A549 (cell line): ENCODE measurements around the gene OSBPL9. TPM values are rescaled to one million over a fixed set of nuclear protein-coding genes. Genes with fewer than 3 reads are reported as not detected.
A peak's percentile ranks its signal among the peaks of the same experiment; 100 is the strongest.

Experiments
- ATAC-seq, 2 experiments: fragments of 200-7000 bp in 1 of 2; fragments of >200 bp in 1 of 2; cut with Nextera tagmentation in 1 of 2; cut with Tn5 transposase in 1 of 2; 3 replicates each; pipeline versions ENCODE4 v1.8.0 to v1.9.1; 2018 to 2020; ENCODE audit warnings: mild to moderate bottlenecking in 1 of 2, moderate library complexity in 1 of 2
- CTCF ChIA-PET: fragments of 300-600 bp; sonication (Branson Sonifier 250); formaldehyde crosslinking; extraction: SDS; loops from one replicate; lab custom pipeline; 2021; ENCODE audit warnings: antibody characterized with exemption, inconsistent platforms; lab: Yijun Ruan, JAX
- POLR2A ChIA-PET: fragments of 350-600 bp; formaldehyde crosslinking; extraction: SDS; loops from one replicate; lab custom pipeline; 2021; ENCODE audit warnings: antibody characterized with exemption, inconsistent platforms; lab: Yijun Ruan, JAX
- DNase-seq, 2 experiments: peaks; one replicate each; pipeline versions ENCODE4 v3.0.0 to v3.0.0-alpha.2; 2011 to 2016; ENCODE audit warnings: low read depth in 1 of 2, low spot score in 1 of 2
- FAIRE-seq: peaks from 2 replicates; lab custom pipeline; 2011; peaks lifted over from hg19 to GRCh38; lab: Jason Lieb, UNC
- H3K27ac ChIP-seq, 2 experiments: fragments of >200 bp; sonication (Bioruptor Twin); formaldehyde crosslinking; 3 replicates each; pipeline ENCODE4 v1.5.1; 2016 to 2017
- H3K4me1 ChIP-seq: fragments of >200 bp; sonication (Bioruptor Twin); formaldehyde crosslinking; 3 replicates; pipeline ENCODE4 v1.6.1; 2016
- H3K4me2 ChIP-seq: fragments of >200 bp; sonication (Bioruptor Twin); formaldehyde crosslinking; 3 replicates; pipeline ENCODE4 v1.6.1; 2016
- H3K4me3 ChIP-seq: fragments of >200 bp; sonication (Bioruptor Twin); formaldehyde crosslinking; 3 replicates; pipeline ENCODE4 v1.5.1; 2016
- H3K9me3 ChIP-seq: fragments of >200 bp; sonication (Bioruptor Twin); formaldehyde crosslinking; 3 replicates; pipeline ENCODE4 v1.6.1; 2016
- CHD4 ChIP-seq: fragments of 200-600 bp; sonication (generic); IDR thresholded peaks from 2 replicates; pipeline ENCODE4 v1.6.1; 2016; ENCODE audit warnings: antibody characterized with exemption, mild to moderate bottlenecking, borderline replicate concordance
- EHF ChIP-seq: fragments of 250-450 bp; sonication (Bioruptor Pico); IDR thresholded peaks from 2 replicates; pipeline ENCODE4 v1.5.0; 2020; ENCODE audit warnings: mild to moderate bottlenecking
- ESRRA ChIP-seq: fragments of 150-350 bp; IDR thresholded peaks from 2 replicates; pipeline ENCODE4 v1.6.1; 2014; ENCODE audit warnings: mild to moderate bottlenecking, low read length, borderline replicate concordance
- FOSB ChIP-seq: fragments of 250-450 bp; sonication (Bioruptor Pico); IDR thresholded peaks from 2 replicates; pipeline ENCODE4 v1.5.0; 2020; ENCODE audit warnings: mild to moderate bottlenecking, moderate library complexity
- HEYL ChIP-seq: fragments of 250-450 bp; sonication (Bioruptor Pico); IDR thresholded peaks from 2 replicates; pipeline ENCODE4 v1.8.0; 2021; ENCODE audit warnings: mild to moderate bottlenecking, moderate library complexity
- HOXA7 ChIP-seq: fragments of 250-450 bp; sonication (Bioruptor Pico); IDR thresholded peaks from 2 replicates; pipeline ENCODE4 v1.5.0; 2020; ENCODE audit warnings: mild to moderate bottlenecking, moderate library complexity
- HOXB5 ChIP-seq: fragments of 250-450 bp; sonication (Bioruptor Pico); IDR thresholded peaks from 2 replicates; pipeline ENCODE4 v1.5.0; 2020; ENCODE audit warnings: mild to moderate bottlenecking, moderate library complexity
- JUNB ChIP-seq: fragments of >200 bp; sonication (Bioruptor Twin); formaldehyde crosslinking; IDR thresholded peaks from 2 replicates; pipeline ENCODE4 v1.6.1; 2016
- KDM5A ChIP-seq: fragments of 200-600 bp; sonication (generic); IDR thresholded peaks from 2 replicates; pipeline ENCODE4 v1.6.1; 2016; ENCODE audit warnings: antibody characterized with exemption, mild to moderate bottlenecking
- MYC ChIP-seq: IDR thresholded peaks from 2 replicates; pipeline ENCODE4 v1.6.1; 2012; ENCODE audit warnings: mild to moderate bottlenecking, inconsistent platforms, low read length, improper control_type of control experiment, borderline replicate concordance
- NPAS2 ChIP-seq: fragments of 250-450 bp; sonication (Bioruptor Pico); IDR thresholded peaks from 2 replicates; pipeline ENCODE4 v1.8.0; 2022; ENCODE audit warnings: mild to moderate bottlenecking, moderate library complexity, borderline replicate concordance
- POLR2AphosphoS2 ChIP-seq: conservative IDR thresholded peaks from 2 replicates; pipeline ENCODE4 v1.6.1; 2012; ENCODE audit warnings: low read length, improper control_type of control experiment, inconsistent platforms
- RARB ChIP-seq: fragments of 250-450 bp; sonication (Bioruptor Pico); IDR thresholded peaks from 2 replicates; pipeline ENCODE4 v1.8.0; 2021; ENCODE audit warnings: mild to moderate bottlenecking, moderate library complexity
- SMC3 ChIP-seq: fragments of >200 bp; sonication (Bioruptor Twin); formaldehyde crosslinking; IDR thresholded peaks from 3 replicates; pipeline ENCODE4 v1.6.1; 2018; ENCODE audit warnings: inconsistent platforms
- SREBF2 ChIP-seq: fragments of 450-650 bp; IDR thresholded peaks from 2 replicates; pipeline ENCODE4 v1.6.1; 2014; ENCODE audit warnings: mild to moderate bottlenecking, moderate library complexity
- TFCP2L1 ChIP-seq: fragments of 250-450 bp; sonication (Bioruptor Pico); IDR thresholded peaks from 2 replicates; pipeline ENCODE4 v1.5.0; 2021; ENCODE audit warnings: mild to moderate bottlenecking
- ZC3H11A ChIP-seq: fragments of 450-650 bp; IDR thresholded peaks from 2 replicates; pipeline ENCODE4 v1.6.1; 2014; ENCODE audit warnings: antibody characterized with exemption, mild to moderate bottlenecking
- ZNF302 ChIP-seq: fragments of 250-450 bp; sonication (Bioruptor Pico); IDR thresholded peaks from 2 replicates; pipeline ENCODE4 v1.9.0; 2021; ENCODE audit warnings: inconsistent platforms, mild to moderate bottlenecking, moderate library complexity
- WGBS: methylation state at CpG from one replicate; pipeline ENCODE4 v1.1.6; 2017; ENCODE audit errors: missing lambda C conversion rate; 5-methylcytosine and 5-hydroxymethylcytosine counted together
- polyA plus RNA-seq, 4 experiments: library from polyadenylated mRNA; depleted of rRNA in 3 of 4; stranded (reverse); fragments of >200 nt; fragmentation: RNase III in 1 of 4; extraction: RNeasy Plus Mini Kit Qiagen cat#74134 plus additional on column Dnase treatment in 1 of 4; gene quantifications; 2 replicates in 3 of 4; 3 replicates in 1 of 4; pipeline ENCODE4 v1.2.3, GENCODE V29; 2011 to 2017
- TF ChIP-seq, protein P1 (sequence below): fragments of 200-600 bp; sonication (generic); IDR thresholded peaks from 2 replicates; pipeline ENCODE4 v1.6.1; 2016; ENCODE audit warnings: antibody characterized with exemption, mild to moderate bottlenecking, moderate library complexity
- TF ChIP-seq, protein P2 (sequence below): fragments of 450-650 bp; IDR thresholded peaks from 2 replicates; pipeline ENCODE4 v1.6.1; 2014; ENCODE audit warnings: antibody characterized with exemption
- TF ChIP-seq, protein P3 (sequence below): fragments of 250-450 bp; sonication (Bioruptor Pico); IDR thresholded peaks from 2 replicates; pipeline ENCODE4 v1.5.0; 2020; ENCODE audit warnings: low read depth, mild to moderate bottlenecking, moderate library complexity

The OSBPL9 gene
- polyA plus RNA-seq, 2 of the 4 experiments (the other 2 are of a cell fraction) = 52.6 to 93.7 TPM

DNA sequence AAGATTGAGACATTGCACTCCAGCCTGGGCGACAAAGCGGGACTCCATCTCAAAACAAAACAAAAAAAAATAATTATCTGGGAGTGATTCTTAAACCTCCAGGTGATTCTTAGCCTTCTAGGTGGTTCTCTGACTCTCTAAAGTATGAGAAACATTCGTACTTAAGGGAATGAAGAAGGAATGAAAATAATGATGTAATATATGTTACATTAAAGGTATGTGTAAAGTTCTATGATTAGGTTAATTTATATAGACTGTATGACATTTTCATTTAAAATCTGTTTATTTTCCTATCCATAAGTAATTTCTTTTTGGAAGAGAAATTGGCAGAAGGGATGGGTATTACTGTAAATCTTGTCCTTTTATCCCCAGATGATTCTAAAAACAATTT lies 34.7 kb downstream of the OSBPL9 start:
- Histone ChIP-seq H3K4me2 (0 out of 3 replicates have a peak overlapping the region, but pooled peaks have one; percentile 17), H3K27ac (no peak overlapping the region), H3K4me3 (no peak overlapping the region), H3K4me1 (peaks cover 63% of the 10 kb centered on the region), H3K9me3 (no peaks in the 10 kb centered on the region)
- no peak for FAIRE-seq
- WGBS = 50% methylated on average over 3 of the region's 3 CpGs
- ChIA-PET CTCF (no interaction called here), POLR2A (no interaction called here)
- no peak for DNase-seq
- TF ChIP-seq HEYL (CRISPR knock-in tag) = no peak
- TF ChIP-seq MYC = no peak
- TF ChIP-seq POLR2AphosphoS2 = no peak
- no peak for TF ChIP-seq ZC3H11A
- TF ChIP-seq, protein P1, sequence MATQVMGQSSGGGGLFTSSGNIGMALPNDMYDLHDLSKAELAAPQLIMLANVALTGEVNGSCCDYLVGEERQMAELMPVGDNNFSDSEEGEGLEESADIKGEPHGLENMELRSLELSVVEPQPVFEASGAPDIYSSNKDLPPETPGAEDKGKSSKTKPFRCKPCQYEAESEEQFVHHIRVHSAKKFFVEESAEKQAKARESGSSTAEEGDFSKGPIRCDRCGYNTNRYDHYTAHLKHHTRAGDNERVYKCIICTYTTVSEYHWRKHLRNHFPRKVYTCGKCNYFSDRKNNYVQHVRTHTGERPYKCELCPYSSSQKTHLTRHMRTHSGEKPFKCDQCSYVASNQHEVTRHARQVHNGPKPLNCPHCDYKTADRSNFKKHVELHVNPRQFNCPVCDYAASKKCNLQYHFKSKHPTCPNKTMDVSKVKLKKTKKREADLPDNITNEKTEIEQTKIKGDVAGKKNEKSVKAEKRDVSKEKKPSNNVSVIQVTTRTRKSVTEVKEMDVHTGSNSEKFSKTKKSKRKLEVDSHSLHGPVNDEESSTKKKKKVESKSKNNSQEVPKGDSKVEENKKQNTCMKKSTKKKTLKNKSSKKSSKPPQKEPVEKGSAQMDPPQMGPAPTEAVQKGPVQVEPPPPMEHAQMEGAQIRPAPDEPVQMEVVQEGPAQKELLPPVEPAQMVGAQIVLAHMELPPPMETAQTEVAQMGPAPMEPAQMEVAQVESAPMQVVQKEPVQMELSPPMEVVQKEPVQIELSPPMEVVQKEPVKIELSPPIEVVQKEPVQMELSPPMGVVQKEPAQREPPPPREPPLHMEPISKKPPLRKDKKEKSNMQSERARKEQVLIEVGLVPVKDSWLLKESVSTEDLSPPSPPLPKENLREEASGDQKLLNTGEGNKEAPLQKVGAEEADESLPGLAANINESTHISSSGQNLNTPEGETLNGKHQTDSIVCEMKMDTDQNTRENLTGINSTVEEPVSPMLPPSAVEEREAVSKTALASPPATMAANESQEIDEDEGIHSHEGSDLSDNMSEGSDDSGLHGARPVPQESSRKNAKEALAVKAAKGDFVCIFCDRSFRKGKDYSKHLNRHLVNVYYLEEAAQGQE = no peak
- no peak for TF ChIP-seq HOXA7
- TF ChIP-seq KDM5A = no peak
- no peak for TF ChIP-seq EHF (CRISPR knock-in tag)
- ATAC-seq = no peak

DNA sequence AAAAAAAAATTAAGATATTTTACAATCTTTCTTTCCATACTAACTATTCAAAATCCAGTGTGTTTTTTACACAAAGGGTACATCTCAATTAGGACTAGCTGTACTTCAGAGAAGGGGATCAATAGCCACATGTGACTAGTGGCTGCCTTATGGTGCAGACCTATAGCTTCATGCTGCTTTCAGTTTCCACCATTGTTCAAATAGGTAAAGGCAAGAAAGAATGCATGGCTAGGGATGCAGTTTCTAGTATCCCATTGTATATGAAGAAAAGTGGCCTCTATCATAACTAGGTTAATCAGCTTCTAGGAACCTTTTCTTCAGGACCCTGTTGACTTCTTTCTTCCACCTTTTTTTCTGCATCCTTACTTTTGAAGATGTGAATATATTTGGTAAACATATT lies 35.7 kb downstream of the OSBPL9 start:
- CTCF ChIA-PET = no interaction called here
- H3K4me3 ChIP-seq = no peak overlapping the region
- TF ChIP-seq NPAS2 (CRISPR knock-in tag) = no peak
- TF ChIP-seq, all 56 proteins: peak for 0

DNA sequence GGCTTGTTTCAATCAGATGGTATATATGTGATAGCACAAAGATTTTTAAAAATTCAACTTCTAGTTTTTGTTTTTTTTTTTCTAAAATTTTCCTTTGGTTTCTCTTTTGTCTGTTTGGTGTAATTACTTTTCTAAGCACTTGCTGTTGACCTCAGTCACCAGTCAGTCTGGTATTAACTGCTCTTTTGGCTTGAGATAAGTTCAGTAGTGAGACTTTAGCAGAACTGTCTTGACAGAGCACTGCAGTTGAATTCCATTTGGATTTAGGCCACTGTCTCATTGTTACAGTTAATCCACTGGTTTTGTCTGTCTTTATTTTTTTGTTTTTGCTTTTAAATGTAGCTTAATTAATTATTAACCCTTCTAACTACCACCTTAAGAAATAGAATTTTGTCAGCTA lies 36.2 kb downstream of the OSBPL9 start:
- no peaks in the 10 kb centered on the region for H3K9me3 ChIP-seq
- CTCF ChIA-PET = interaction anchor here (0.6 kb wide), 1 partner anchor 26 kb away, joined by 5 read pairs; no protein-coding TSS in a partner anchor
- TF ChIP-seq RARB (CRISPR knock-in tag) (no peak), HOXB5 (no peak), JUNB (no peak), MYC (no peak), SMC3 (no peak), TFCP2L1 (CRISPR knock-in tag) (no peak), FOSB (CRISPR knock-in tag) (no peak), CHD4 (no peak), SREBF2 (no peak), ESRRA (no peak), ZNF302 (CRISPR knock-in tag) (no peak)
- TF ChIP-seq, protein P2, sequence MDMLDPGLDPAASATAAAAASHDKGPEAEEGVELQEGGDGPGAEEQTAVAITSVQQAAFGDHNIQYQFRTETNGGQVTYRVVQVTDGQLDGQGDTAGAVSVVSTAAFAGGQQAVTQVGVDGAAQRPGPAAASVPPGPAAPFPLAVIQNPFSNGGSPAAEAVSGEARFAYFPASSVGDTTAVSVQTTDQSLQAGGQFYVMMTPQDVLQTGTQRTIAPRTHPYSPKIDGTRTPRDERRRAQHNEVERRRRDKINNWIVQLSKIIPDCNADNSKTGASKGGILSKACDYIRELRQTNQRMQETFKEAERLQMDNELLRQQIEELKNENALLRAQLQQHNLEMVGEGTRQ = no peak
- TF ChIP-seq, protein P3, sequence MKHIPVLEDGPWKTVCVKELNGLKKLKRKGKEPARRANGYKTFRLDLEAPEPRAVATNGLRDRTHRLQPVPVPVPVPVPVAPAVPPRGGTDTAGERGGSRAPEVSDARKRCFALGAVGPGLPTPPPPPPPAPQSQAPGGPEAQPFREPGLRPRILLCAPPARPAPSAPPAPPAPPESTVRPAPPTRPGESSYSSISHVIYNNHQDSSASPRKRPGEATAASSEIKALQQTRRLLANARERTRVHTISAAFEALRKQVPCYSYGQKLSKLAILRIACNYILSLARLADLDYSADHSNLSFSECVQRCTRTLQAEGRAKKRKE (CRISPR knock-in tag) = no peak
- TF ChIP-seq, all 56 proteins: peak for 0
- POLR2A ChIA-PET = interaction anchor here (0.7 kb wide), 1 partner anchor 712 kb away, joined by 5 read pairs; no protein-coding TSS in a partner anchor
- H3K4me3 ChIP-seq = no peak overlapping the region
- peaks cover 62% of the 10 kb centered on the region for H3K4me1 ChIP-seq
- FAIRE-seq (no peak), DNase-seq (no peak), ATAC-seq (no peak)
- H3K27ac ChIP-seq = no peak overlapping the region
- peak overlapping the region; percentile 13; the same call in 1 of the 3 replicates for H3K4me2 ChIP-seq

More for the DNA sequence above, 35.7 kb downstream of the OSBPL9 start:
- ATAC-seq = no peak
- Histone ChIP-seq H3K4me2 (0 out of 3 replicates have a peak overlapping the region, but pooled peaks have one; percentile 13), H3K9me3 (no peaks in the 10 kb centered on the region), H3K27ac (no peak overlapping the region; a peak in 1 of 6 replicates), H3K4me1 (peaks cover 62% of the 10 kb centered on the region)
- POLR2A ChIA-PET = no interaction called here
- FAIRE-seq = no peak
- no peak for DNase-seq
